Body of pancreas (tissue), 4 donors: ENCODE measurements around the gene TNFAIP2. TPM values are rescaled to one million over a fixed set of nuclear protein-coding genes. Genes with fewer than 3 reads are reported as not detected.

Source experiments
- ATAC-seq: fragments of 150-250 bp; one replicate; pipeline ENCODE4 v1.9.1; 2016
- DNase-seq, 4 donors: peaks; one replicate each; pipeline ENCODE4 v3.0.0-alpha.2; 2019
- H3K27ac ChIP-seq, 4 donors: fragments of 200-600 bp; sonication (generic); 1 replicate in 3 of 4; 2 replicates in 1 of 4; pipeline versions ENCODE4 v1.5.1 to v1.6.1; 2016 to 2019; ENCODE audit warnings: mild to moderate bottlenecking in 1 of 4, mixed read lengths in 1 of 4, moderate library complexity in 1 of 4
- H3K27me3 ChIP-seq, 2 donors: fragments of 200-600 bp; sonication (generic); one replicate each; pipeline ENCODE4 v1.6.0; 2016; ENCODE audit warnings: mild to moderate bottlenecking in 1 of 2
- H3K36me3 ChIP-seq, 2 donors: fragments of 200-600 bp; sonication (generic); replicated peaks in 1 of 2; 2 replicates each; pipeline ENCODE4 v1.5.1; 2016; ENCODE audit warnings: low read depth in 2 of 2; ENCODE audit not compliant: insufficient read depth in 1 of 2
- H3K4me1 ChIP-seq: fragments of 200-600 bp; sonication (generic); one replicate; pipeline ENCODE4 v1.6.0; 2016
- H3K4me3 ChIP-seq, 2 donors: fragments of 200-600 bp; sonication (generic); 1 replicate in 1 of 2; 2 replicates in 1 of 2; pipeline ENCODE4 v1.5.1; 2016 to 2019
- H3K9me3 ChIP-seq, 3 donors: fragments of 200-600 bp; sonication (generic); 1 replicate in 2 of 3; 2 replicates in 1 of 3; pipeline ENCODE4 v1.5.1; 2016
- CTCF ChIP-seq, 7 experiments: fragments of 450-650 bp in 4 of 7; fragments of 200-600 bp in 3 of 7; sonication (generic) in 3 of 7; IDR thresholded peaks; one replicate each; pipeline ENCODE4 v1.5.1; 2016 to 2019; ENCODE audit warnings: antibody characterized with exemption in 7 of 7
- POLR2A ChIP-seq, 3 donors: fragments of 450-650 bp; IDR thresholded peaks; one replicate each; pipeline ENCODE4 v1.6.1; 2016; ENCODE audit warnings: antibody characterized with exemption in 3 of 3, mild to moderate bottlenecking in 2 of 3
- WGBS, 2 donors: methylation state at CpG; one replicate each; pipeline ENCODE4 v1.1.5; 2017; 5-methylcytosine and 5-hydroxymethylcytosine counted together
- intact Hi-C: fragments of 100-400 bp; cut with DNase I; formaldehyde crosslinking; loops from one replicate; pipeline ENCODE4 v1.15.1; 2023
- total RNA-seq, 2 donors: library from RNA; depleted of rRNA; stranded (reverse); fragments of >200 nt; gene quantifications; one replicate each; pipeline ENCODE4 v1.1.0, GENCODE V29; 2016

The TNFAIP2 gene
- total RNA-seq, 2 donors from 2014 or later = 22.1 to 75.5 TPM

DNA sequence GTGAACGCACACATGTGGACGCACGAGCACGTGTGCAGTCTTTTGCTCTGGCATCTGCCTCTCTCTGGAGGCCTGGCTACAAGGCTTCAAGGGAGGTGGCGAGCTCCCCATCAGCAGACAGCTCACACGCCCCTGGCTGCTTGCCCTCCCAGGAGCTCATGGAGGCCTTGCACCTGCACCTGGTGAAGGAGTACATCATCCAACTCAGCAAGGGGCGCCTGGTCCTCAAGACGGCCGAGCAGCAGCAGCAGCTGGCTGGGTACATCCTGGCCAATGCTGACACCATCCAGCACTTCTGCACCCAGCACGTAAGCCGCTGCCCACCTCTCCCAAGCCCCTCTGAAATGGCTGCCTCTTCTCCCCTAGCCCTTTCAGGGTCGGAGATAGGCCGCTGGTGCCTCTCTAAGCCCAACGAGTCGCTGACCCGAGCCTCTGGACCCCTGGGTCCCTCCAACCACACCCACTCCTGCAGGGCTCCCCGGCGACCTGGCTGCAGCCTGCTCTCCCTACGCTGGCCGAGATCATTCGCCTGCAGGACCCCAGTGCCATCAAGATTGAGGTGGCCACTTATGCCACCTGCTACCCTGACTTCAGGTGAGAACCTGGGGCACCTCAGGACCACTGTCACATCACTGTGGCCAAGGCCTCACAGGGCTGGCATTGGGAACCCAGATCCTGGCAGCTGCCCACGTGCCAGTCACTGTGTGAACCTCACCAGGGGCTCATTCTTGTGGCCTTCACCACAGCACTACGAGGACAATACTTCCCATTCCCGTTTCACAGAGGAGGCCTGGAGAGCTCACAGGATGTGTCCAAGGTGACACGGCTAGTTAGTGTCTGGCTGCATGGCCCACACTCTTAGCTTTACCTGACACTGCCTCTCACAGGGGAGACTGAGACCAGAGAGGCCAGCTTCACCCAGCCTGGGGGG lies 10.2 kb downstream of the TNFAIP2 start:
- peak in 1 of 4 donors; percentile 15 for DNase-seq
- intact Hi-C loops = no loop called here
- Histone ChIP-seq H3K4me1 (peaks cover 41% of the 10 kb centered on the region), H3K27me3 (no peaks in the 10 kb centered on the region), H3K36me3 (peaks cover 0 to 3% of the 10 kb centered on the region in 2 donors), H3K4me3 (no peak overlapping the region), H3K9me3 (no peaks in the 10 kb centered on the region), H3K27ac (no peak overlapping the region)
- WGBS, 2 donors = 91 to 94% methylated on average over 24 to 25 of the region's 25 CpGs
- no peak for TF ChIP-seq POLR2A (IDR thresholded peaks at IDR 0.05)
- no peak for TF ChIP-seq CTCF (IDR thresholded peaks at IDR 0.05)
- ATAC-seq = no peak

GRCh38 chr14:103134405-103134804 lies 11.1 kb downstream of the TNFAIP2 start:
- TF ChIP-seq CTCF (IDR thresholded peaks at IDR 0.05) (no peak), POLR2A (IDR thresholded peaks at IDR 0.05) (no peak)
- ATAC-seq (no peak), DNase-seq (no peak)
- Histone ChIP-seq H3K9me3 (no peaks in the 10 kb centered on the region), H3K27ac (no peak overlapping the region), H3K36me3 (peaks cover 0 to 3% of the 10 kb centered on the region in 2 donors), H3K4me3 (no peak overlapping the region), H3K27me3 (no peaks in the 10 kb centered on the region), H3K4me1 (peaks cover 32% of the 10 kb centered on the region)
- 45 to 48% methylated on average over 2 of the region's 2 CpGs for WGBS, 2 donors
- intact Hi-C loops = no loop called here

GRCh38 chr14:103134919-103135318 lies 11.7 kb downstream of the TNFAIP2 start:
- peaks cover 29% of the 10 kb centered on the region for H3K4me1 ChIP-seq
- intact Hi-C loops = no loop called here

GRCh38 chr14:103135333-103136260 lies 12.3 kb downstream of the TNFAIP2 start:
- intact Hi-C loops = no loop called here
- Histone ChIP-seq H3K27me3 (no peaks in the 10 kb centered on the region), H3K36me3 (peaks cover 0 to 3% of the 10 kb centered on the region in 2 donors), H3K4me3 (no peak overlapping the region), H3K4me1 (peaks cover 23% of the 10 kb centered on the region), H3K27ac (no peak overlapping the region), H3K9me3 (no peaks in the 10 kb centered on the region)
- TF ChIP-seq POLR2A (IDR thresholded peaks at IDR 0.05) = no peak
- TF ChIP-seq CTCF (IDR thresholded peaks at IDR 0.05) = no peak
- ATAC-seq (no peak), DNase-seq (no peak)
- WGBS, 2 donors = 81 to 87% methylated on average over 22 to 25 of the region's 26 CpGs

More at GRCh38 chr14:103134919-103135318, 11.7 kb downstream of the TNFAIP2 start:
- Histone ChIP-seq H3K27me3 (no peaks in the 10 kb centered on the region), H3K9me3 (no peaks in the 10 kb centered on the region), H3K36me3 (peaks cover 0 to 3% of the 10 kb centered on the region in 2 donors), H3K4me3 (no peak overlapping the region), H3K27ac (no peak overlapping the region)
- 88 to 97% methylated on average over 12 to 14 of the region's 14 CpGs for WGBS, 2 donors
- no peak for TF ChIP-seq CTCF (IDR thresholded peaks at IDR 0.05)
- ATAC-seq (no peak), DNase-seq (no peak)
